Prostate gland (tissue), 2 donors: ENCODE measurements around the gene ZNF516. TPM values are rescaled to one million over a fixed set of nuclear protein-coding genes. Genes with fewer than 3 reads are reported as not detected.

Experiments
- DNase-seq: peaks from one replicate; pipeline ENCODE4 v3.0.0-alpha.2; 2019; ENCODE audit warnings: low spot score
- H3K27ac ChIP-seq, 2 donors: fragments of 200-600 bp; sonication (generic); 2 replicates each; pipeline ENCODE4 v1.5.1; 2017 to 2019
- H3K27me3 ChIP-seq: fragments of 200-600 bp; sonication (generic); replicated peaks from 2 replicates; pipeline ENCODE4 v1.5.1; 2019; ENCODE audit not compliant: insufficient read depth
- H3K36me3 ChIP-seq, 2 donors: fragments of 200-600 bp; sonication (generic); 1 replicate in 1 of 2; 2 replicates in 1 of 2; pipeline versions ENCODE4 v1.5.1 to v1.8.1; 2017 to 2019
- H3K4me1 ChIP-seq: fragments of 200-600 bp; sonication (generic); replicated peaks from 2 replicates; pipeline ENCODE4 v1.5.1; 2019
- H3K4me3 ChIP-seq, 2 donors: fragments of 200-600 bp; sonication (generic); 2 replicates each; pipeline ENCODE4 v1.5.1; 2017 to 2019
- H3K9me3 ChIP-seq: fragments of 200-600 bp; sonication (generic); 2 replicates; pipeline ENCODE4 v1.5.1; 2017
- CTCF ChIP-seq, 4 experiments: fragments of 200-600 bp in 2 of 4; fragments of 450-650 bp in 2 of 4; sonication (generic) in 2 of 4; IDR thresholded peaks; 1 replicate in 3 of 4; 2 replicates in 1 of 4; pipeline ENCODE4 v1.5.1; 2016 to 2019; ENCODE audit warnings: antibody characterized with exemption in 4 of 4, mild to moderate bottlenecking in 2 of 4, moderate library complexity in 2 of 4
- POLR2A ChIP-seq: fragments of 450-650 bp; IDR thresholded peaks from one replicate; pipeline ENCODE4 v1.6.1; 2016; ENCODE audit warnings: antibody characterized with exemption, mild to moderate bottlenecking
- POLR2AphosphoS5 ChIP-seq: sonication (generic); formaldehyde crosslinking; IDR thresholded peaks from one replicate; pipeline ENCODE4 v1.6.1; 2017; ENCODE audit warnings: antibody characterized with exemption
- WGBS: methylation state at CpG from one replicate; pipeline ENCODE4 v1.1.5; 2018; 5-methylcytosine and 5-hydroxymethylcytosine counted together
- intact Hi-C: fragments of 100-400 bp; cut with DNase I; formaldehyde crosslinking; loops from one replicate; pipeline ENCODE4 v1.14.2; 2022
- total RNA-seq, 2 donors: library from RNA; depleted of rRNA; stranded (reverse); fragments of >200 nt; gene quantifications; one replicate each; pipeline ENCODE4 v1.1.0, GENCODE V29; 2016

Gene ZNF516
- total RNA-seq, 2 donors from 2014 or later = 25.0 to 158 TPM

DNA sequence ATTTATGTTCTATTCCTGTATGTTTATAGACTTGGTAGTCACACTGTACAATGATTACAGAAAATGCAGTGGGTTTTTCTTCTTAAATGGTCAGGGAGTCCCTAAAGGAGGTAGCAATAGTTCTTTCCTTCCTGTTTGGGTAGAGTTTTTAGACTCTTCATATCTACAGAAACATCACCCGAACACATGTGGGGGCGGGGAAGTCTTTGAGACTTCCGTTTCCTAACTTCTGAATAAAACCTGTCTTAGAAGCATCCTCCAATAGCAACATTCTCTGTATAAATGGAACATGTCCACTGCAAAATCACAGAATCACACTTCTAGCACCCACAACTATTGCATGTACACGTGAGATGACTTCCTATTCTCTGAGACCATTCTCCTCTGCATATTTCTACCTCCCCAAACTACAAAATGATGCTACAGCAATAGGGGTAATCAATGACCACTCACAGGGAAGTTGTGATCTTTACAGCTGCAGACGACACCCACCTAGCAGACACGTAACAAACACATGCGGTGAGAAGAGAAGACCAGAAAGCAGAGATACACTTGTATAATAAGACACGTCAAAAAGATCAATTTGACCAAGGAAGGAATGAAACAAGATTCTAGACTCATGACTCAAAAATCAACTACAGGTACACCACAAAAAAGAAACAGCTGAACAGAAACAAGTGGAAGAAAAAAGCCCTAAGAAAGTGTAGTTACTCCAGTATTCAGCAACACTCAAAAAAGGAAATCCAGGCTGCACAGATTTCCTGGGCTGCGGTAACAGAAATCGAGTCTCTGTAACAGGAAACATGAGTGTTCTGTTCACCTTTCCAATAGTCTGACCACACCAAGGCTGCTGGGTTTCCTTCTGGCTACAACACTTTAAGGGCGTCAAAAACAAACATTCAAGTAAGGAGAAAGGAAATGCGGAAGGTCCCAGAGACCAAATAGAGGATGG is 120.4 kb downstream of the ZNF516 start:
- Histone ChIP-seq H3K9me3 (no peaks in the 10 kb centered on the region), H3K4me3 (no peak overlapping the region), H3K4me1 (no peaks in the 10 kb centered on the region), H3K27ac (no peak overlapping the region), H3K27me3 (no peaks in the 10 kb centered on the region), H3K36me3 (peaks cover 0 to 3% of the 10 kb centered on the region in 2 donors)
- WGBS = 83% methylated on average over 12 of the region's 12 CpGs
- intact Hi-C loops = no loop called here
- TF ChIP-seq CTCF (IDR thresholded peaks at IDR 0.05) = no peak
- TF ChIP-seq POLR2AphosphoS5 = no peak
- no peak for TF ChIP-seq POLR2A
- no peak for DNase-seq

- intact Hi-C loops = no loop called here
- WGBS = 87% methylated on average over 5 of the region's 5 CpGs
Measured at GRCh38 chr18:76373297-76373696, 121.7 kb downstream of the ZNF516 start.

GRCh38 chr18:76371301-76372203 is 123.5 kb downstream of the ZNF516 start:
- Histone ChIP-seq H3K9me3 (no peaks in the 10 kb centered on the region), H3K27me3 (no peaks in the 10 kb centered on the region), H3K27ac (no peak overlapping the region), H3K36me3 (peaks cover 0 to 3% of the 10 kb centered on the region in 2 donors), H3K4me3 (no peak overlapping the region), H3K4me1 (no peaks in the 10 kb centered on the region)
- WGBS = 89% methylated on average over 43 of the region's 43 CpGs
- DNase-seq = no peak
- TF ChIP-seq POLR2A = no peak
- TF ChIP-seq POLR2AphosphoS5 = no peak
- no peak for TF ChIP-seq CTCF (IDR thresholded peaks at IDR 0.05)
- intact Hi-C loops = no loop called here

More at GRCh38 chr18:76373297-76373696, 121.7 kb downstream of the ZNF516 start:
- H3K36me3 ChIP-seq = peaks cover 0 to 3% of the 10 kb centered on the region in 2 donors
- no peak for DNase-seq
- no peak overlapping the region for H3K4me3 ChIP-seq
- H3K27me3 ChIP-seq = no peaks in the 10 kb centered on the region
- no peak overlapping the region for H3K27ac ChIP-seq
- TF ChIP-seq POLR2A (no peak), CTCF (IDR thresholded peaks at IDR 0.05) (no peak), POLR2AphosphoS5 (no peak)
- H3K9me3 ChIP-seq = no peaks in the 10 kb centered on the region
- H3K4me1 ChIP-seq = no peaks in the 10 kb centered on the region

DNA sequence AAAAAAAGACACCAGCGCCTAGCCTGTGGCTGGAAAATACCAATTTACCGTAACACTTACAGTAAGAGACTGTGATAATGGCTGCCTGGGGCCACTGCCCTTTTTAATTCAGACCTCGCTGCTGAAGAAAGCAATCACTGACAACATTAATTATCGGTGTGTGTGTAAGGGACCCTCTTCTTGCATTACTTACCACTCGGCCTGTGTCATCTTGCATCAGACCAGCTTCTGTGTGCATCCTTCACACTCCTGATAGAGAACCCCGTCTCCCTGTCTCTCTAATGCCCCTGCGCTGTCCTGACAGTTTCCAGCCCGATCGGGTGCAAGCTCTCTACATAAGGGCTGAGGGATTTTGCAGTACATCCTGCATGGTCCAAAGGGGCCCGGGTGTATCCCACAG is 124.4 kb downstream of the ZNF516 start:
- TF ChIP-seq POLR2AphosphoS5 = no peak
- TF ChIP-seq POLR2A = no peak
- TF ChIP-seq CTCF (IDR thresholded peaks at IDR 0.05) = no peak
- intact Hi-C loops = no loop called here
- Histone ChIP-seq H3K27me3 (no peaks in the 10 kb centered on the region), H3K27ac (no peak overlapping the region), H3K4me1 (no peaks in the 10 kb centered on the region), H3K36me3 (peaks cover 0 to 3% of the 10 kb centered on the region in 2 donors), H3K9me3 (no peaks in the 10 kb centered on the region), H3K4me3 (no peak overlapping the region)
- WGBS = 95% methylated on average over 10 of the region's 10 CpGs
- no peak for DNase-seq
